NCI-H1092 treated with DMSO at 0.1 percent for 48 hours (cell line): ENCODE results near the gene PHEX.

ENCODE experiments used
- DNase-seq: peaks from one replicate; lab custom pipeline; 2025; lab: John Stamatoyannopoulos, UW

Gene PHEX

DNA sequence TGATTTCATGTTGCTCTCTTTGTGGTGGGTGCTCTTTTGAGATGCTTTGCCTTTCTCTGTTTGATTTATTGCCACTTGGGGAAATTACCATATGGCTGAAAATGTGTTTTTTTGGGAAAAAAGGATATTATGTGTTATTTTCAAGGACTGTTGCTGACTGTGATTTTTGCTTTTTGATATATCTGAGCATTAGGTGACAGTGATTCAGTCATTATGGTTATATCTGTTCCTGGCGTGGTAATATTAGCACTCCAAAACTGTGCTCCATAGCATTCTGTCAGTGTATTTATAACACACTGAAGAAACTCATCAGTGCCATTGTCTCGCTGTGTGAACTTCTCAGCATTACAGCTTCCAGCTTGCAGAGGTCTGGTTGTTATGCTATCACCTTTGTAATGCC is 73.8 kb downstream of the PHEX start:
- DNase-seq: no peak

DNA sequence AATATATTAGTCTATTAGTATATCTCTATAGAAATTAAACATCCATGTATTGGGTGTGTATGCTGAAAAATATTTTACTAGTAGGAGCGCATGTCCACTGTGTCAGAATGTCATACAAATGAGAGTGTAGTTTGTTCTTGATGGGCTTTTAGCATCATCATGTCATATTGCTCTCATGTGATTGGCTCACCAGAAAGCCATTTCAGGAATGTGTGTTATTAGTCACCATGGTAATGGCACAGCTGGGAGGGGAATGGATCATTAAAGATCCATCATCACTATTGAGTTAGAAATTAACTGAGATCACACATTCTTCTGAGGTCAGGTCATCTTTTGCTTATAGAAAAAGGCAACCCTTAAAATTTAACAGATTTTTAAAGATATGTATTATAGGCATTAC is 77.3 kb downstream of the PHEX start:
- DNase-seq: no peak

DNA sequence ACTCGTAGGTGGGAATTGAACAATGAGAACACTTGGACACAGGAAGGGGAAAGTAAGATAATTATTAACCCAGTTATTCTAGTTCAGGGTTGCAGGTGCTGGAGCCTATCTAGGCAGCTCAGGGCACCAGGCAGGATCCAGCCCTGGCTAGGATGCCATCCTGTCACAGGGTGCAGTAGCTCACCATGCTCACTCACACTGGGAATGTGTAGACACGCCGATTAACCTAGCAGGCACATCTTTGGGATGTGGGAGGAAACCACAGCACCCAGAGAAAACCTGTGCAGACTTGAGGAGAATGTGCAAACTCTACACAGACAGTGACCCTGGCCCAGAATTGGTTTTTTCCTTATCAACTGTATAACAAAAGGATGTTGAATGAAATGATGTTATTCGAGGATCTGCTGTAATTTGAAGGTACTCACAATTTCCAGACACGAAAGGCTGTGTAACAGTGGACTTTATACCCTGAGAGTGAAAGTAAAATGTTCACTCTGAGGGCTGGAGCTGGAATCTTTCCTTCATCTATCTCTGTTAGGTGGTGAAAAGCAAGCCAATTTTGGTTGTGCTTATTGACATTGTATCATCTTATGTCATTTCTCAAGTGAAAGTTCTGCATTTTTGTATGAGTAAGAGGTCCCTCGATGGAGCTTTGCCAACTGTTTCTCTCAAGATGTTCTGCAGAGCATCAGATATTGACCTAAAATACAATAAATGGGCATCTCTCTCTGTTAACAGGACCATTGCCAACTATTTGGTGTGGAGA is 78.8 kb downstream of the PHEX start:
- DNase-seq: no peak

GRCh38 chrX:22116605-22117546 is 84.8 kb downstream of the PHEX start:
- no peak for DNase-seq

DNA sequence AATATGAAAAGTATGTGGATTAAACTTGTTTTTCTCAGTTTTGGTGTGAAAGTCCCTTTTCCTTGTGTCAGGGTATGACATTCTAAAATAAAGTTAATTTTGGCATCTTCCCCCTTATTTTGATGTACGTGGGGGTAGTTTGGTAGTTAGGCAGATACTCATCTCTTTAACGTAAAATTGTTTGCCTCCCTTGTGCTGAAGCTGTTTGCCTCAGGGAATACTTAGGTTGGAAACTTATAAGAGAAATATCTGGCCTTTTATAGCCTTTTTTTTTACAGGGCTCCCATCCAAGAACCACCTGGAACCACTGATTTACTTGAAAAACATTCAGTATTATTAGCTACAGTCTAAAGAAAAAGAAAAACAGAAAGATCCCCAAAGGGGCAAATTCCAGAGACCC is 85.5 kb downstream of the PHEX start:
- no peak for DNase-seq

DNA sequence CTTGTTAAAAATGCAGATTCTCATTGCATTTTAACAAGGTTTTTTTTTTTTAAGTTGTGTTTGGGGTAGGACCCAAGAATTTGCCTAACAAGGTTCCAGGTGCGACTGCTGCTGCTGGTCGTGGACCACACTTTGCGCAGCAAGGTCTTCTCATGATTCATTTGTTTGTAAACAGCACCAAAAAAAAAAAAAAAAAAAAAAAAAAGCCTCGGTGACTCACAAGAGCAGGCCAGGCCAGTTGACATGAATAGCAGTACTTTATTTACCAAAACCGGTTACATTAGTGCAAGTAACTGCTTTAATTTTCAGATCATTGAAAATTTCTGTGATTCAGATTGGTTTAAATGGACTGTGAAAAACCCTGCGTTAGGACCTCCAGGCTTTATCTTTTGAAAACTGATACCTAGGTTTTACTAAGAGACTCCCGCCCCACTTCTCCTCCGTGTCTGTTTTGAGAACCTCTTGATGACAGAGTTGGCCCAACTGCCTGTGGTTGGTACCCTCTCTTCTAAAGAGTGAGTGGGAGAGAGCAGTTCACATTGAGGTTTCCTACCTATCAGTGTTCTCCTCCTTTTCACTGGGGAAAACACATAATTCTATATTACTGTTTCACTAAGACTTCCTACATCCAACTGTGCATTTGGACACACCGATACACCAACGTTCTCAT is 86.2 kb downstream of the PHEX start:
- DNase-seq: no peak

DNA sequence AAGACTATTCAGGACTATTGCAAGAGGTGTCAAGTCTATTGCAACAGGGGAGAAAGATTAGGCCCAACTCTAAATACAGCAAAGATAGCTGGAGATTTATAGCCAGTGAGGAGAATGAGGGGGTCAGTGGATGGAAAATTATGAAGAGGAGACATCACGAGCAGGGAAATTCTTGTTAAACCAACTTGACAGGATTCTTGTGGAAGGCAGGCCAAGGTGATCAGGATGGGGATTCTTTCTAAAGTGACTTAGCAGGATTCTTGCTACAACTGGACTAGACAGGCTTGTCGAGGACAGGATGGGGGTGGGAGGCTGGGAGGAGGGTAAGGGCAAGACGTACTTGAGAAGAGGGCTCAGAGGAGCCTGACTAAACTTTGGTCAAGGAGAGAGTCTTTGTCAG is 89.0 kb downstream of the PHEX start:
- no peak for DNase-seq

- DNase-seq: no peak
Observed at GRCh38 chrX:22122510-22122909, 90.4 kb downstream of the PHEX start.

DNA sequence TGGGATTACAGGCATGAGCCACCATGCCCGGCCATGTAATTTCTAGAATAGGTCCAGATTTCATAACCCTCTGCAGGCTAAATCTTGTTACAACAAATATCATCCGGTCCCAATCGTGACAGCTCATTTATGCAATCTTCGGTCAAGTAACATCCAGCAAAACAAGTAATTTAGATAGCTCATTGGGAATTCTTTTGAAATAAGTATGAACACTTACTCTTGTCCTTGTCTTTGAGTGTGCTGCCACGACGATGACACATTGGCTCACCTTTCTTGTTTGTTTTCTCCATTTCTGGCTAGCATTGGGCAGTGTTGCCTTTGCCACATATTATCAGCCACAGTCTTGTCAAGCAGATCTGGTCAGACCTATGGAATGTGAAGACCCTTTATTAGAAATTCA is 92.0 kb downstream of the PHEX start:
- no peak for DNase-seq

GRCh38 chrX:22125481-22125880 is 93.4 kb downstream of the PHEX start:
- DNase-seq: no peak

GRCh38 chrX:22126327-22126726 is 94.2 kb downstream of the PHEX start:
- DNase-seq: no peak

DNA sequence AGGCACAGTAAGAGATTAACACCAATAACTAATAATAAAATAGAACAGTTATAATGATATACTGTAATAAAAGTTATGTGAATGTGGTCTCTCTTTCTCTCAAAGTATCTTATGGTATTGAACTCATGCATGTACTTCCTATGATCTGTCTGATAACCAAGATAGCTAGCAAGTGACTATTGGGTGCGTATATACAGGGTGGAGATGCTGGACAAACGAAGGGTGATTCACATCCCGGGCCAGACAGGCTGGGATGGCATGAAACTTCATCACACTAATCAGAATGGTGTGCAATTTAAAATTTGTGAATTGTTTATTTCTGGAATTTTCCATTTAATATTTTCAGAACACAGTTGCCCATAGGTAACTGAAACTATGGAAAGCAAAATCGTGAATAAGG is 96.8 kb downstream of the PHEX start:
- DNase-seq: no peak

DNA sequence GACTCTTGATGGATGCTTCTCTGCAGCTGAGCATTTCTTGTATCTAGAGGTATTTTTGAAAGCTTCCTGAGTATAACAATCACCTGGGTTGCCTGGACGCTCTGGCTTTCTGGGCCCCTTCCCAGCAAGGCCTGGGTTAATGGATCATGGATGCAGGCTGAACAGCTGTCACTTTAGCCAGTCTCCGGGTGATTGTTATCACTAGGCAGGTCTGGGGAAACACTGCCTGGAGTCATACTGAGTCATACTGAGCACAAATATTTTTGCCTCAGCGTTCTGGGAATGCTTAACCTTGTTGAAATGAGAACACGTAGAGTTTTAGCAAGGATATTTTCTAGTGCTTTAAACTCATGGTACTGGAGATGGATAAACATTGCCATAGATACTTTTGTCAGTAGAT is 102.6 kb downstream of the PHEX start:
- no peak for DNase-seq

DNA sequence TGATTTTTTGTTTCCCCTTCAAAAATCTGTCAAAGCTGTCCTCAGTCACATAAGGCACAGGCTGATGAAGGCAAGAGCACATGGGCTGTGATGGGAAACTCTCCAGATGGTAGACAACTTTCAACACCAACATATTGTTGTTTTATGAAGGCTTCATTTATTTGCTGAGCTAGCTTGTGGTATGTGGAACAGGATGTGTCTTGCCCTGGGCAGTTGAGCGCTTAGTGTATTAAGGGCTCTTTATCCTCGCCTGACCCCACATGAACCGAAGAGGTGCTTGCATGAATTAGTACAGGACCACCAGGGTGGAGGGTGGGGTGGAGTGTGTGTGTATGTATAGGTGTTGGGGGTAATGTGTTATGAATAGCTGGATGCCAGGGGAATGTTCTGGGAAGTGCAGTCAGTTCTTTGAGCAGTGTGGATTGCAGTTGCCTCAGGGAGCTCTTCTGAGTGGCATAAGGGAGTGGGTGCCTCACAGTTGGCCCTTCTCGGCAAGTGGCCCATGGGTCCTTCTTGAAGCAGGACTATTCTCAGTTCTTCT is 103.1 kb downstream of the PHEX start:
- no peak for DNase-seq

GRCh38 chrX:22135994-22136684 is 104.0 kb downstream of the PHEX start:
- peak; percentile 73 for DNase-seq

DNA sequence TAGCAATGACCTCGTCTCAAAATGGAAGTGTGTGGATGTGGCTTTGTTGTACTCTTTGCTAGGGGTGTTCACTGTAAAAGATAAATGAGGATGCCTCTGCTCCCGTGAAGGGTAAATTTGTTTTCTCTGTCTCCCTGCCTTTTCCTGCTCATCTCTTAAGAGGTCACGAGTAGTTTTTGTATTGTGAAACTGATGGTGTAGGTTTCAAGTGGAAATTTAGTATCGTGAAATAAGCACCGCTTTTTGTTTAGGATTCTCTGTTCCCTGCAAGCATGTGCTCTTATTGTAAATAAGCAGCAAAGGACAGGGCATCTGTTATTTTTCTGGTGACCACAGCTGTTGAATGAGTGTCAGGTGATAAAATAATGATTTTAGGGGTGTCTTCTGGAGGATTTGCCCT is 104.6 kb downstream of the PHEX start:
- peak; percentile 57 for DNase-seq

GRCh38 chrX:22139822-22140221 is 107.7 kb downstream of the PHEX start:
- peak; percentile 7 for DNase-seq

- no peak for DNase-seq
Observed at GRCh38 chrX:22141047-22141730, 109.1 kb downstream of the PHEX start.

DNA sequence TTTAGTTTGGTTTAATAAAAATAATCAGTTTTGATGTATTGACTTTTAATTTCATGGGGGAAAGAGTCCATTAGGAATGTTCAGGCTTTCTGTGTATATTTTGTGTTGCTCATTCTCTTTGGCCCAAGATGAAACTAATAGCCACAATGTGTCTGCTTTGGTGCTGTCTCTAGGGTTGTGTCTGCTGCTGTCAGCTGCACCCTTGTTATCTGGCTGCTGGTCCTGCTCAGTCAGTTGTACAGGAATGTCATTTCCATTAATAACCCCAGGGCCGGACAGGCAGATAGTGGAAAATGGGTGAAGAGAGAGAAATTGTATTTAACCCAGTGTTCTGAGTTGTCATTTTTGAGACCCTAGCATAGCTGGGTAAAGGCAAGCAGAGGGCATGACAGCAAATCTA is 115.1 kb downstream of the PHEX start:
- no peak for DNase-seq

DNA sequence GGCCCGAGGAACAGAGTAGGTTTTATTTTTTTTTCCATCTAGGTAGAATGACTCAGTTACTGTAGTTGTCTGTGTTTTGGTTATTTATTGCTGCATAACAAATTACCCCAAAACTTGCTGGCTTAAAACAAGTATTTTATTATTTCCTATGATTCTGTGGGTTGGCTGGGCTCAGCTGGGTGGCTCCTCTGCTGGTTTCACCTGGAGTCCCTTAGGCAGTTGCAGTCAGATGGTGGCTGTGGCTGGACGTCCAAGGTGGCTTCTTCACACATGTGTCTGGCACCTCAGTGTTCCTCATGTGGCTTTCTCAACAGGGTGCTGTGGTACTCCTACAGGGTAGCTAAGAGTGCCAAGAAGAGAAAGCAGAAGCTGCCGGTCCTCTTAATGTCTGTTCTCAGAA is 115.8 kb downstream of the PHEX start:
- DNase-seq: no peak

DNA sequence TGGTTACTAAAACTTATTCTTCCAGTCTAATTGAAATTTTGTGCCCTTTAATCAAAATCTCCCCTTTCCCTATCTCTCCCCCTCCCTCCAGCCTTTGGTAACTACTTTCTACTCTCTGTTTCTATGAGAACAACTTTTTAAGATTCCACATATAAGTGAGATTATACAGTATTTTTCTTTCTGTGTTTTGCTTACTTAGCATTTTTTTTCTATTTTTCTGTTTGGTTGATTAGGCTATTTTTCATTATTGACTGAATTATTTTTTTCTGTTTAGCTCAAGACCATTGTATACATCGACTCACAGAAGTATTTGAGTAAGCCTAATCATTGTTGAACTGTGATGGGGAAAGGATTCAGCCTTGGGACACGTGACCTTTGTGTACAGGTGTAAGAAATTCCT is 116.4 kb downstream of the PHEX start:
- no peak for DNase-seq
